Stimulated activated effector memory CD8-positive, alpha-beta T cell treated with anti-CD3 and anti-CD28 coated beads, Interleukin-12 subunit alpha, Interleukin-12 subunit beta, amount 100 ng/mL, for 72 hours (primary cell): ENCODE data around the gene MSLN.
A peak's percentile ranks its signal among the peaks of the same experiment; 100 is the strongest.

ENCODE experiments used
- ATAC-seq: fragments of 150-1000 bp; cut with Tn5 transposase; 2 replicates; pipeline ENCODE4 v1.10.0; 2021
- DNase-seq, 2 donors: peaks; one replicate each; pipeline ENCODE4 v3.0.0; 2021 to 2022; ENCODE audit warnings: low spot score in 2 of 2
- H3K27ac Mint-ChIP-seq: one replicate; pipeline ENCODE4 v1.8.0; 2022; ENCODE audit warnings: mild to moderate bottlenecking, mixed read lengths
- H3K36me3 Mint-ChIP-seq: one replicate; pipeline ENCODE4 v1.8.0; 2022; ENCODE audit warnings: mild to moderate bottlenecking, mixed read lengths
- H3K4me1 Mint-ChIP-seq: one replicate; pipeline ENCODE4 v1.8.0; 2022; ENCODE audit warnings: mixed read lengths
- H3K4me3 Mint-ChIP-seq: one replicate; pipeline ENCODE4 v1.8.0; 2022; ENCODE audit warnings: mild to moderate bottlenecking, mixed read lengths
- H3K9me3 Mint-ChIP-seq: one replicate; pipeline ENCODE4 v1.8.0; 2022; ENCODE audit warnings: mixed read lengths

The MSLN gene

DNA sequence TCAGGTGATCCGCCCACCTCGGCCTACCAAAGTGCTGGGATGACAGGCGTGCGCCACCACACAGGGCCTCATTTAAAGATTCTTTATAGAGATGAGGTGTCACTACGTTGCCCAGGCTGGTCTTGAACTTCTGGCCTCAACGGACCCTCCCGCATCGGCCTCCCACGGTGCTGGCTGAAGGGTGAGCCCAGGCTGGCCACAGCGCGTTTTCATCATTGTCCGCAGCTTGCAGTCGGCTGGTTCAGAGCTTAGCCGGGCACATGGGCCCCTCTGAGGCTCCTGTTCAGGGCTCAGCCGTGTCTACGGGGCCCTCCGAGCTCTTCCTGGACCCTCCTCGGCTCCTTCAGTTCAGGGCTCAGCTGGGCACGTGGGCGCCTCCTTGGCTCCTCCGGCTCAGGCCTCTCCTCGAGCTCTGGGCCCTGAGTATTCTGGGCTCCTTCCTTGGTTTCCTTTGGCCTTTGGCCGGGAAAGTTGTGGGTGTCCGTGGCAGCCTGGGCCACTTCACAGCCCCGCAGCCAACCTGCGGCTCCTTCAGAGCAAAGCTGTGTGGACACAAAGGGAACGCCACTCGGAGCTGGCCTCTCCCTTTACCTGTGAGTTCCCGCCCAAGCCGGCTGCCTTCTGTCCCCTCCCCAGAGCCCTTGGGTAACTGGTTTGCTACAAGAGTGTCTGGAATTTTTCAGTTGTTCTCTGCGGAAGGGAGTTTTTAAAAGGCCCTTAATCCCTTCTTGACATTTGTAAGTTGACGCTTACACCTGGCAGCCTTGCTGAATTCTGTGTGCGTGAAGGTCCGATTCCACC lies 1.2 kb upstream of the MSLN start:
- no peak for ATAC-seq
- no peaks in the 10 kb centered on the region for H3K36me3 Mint-ChIP-seq
- H3K9me3 Mint-ChIP-seq = no peaks in the 10 kb centered on the region
- DNase-seq = no peak
- H3K27ac Mint-ChIP-seq = no peak overlapping the region
- H3K4me3 Mint-ChIP-seq = no peak overlapping the region
- no peaks in the 10 kb centered on the region for H3K4me1 Mint-ChIP-seq

DNA sequence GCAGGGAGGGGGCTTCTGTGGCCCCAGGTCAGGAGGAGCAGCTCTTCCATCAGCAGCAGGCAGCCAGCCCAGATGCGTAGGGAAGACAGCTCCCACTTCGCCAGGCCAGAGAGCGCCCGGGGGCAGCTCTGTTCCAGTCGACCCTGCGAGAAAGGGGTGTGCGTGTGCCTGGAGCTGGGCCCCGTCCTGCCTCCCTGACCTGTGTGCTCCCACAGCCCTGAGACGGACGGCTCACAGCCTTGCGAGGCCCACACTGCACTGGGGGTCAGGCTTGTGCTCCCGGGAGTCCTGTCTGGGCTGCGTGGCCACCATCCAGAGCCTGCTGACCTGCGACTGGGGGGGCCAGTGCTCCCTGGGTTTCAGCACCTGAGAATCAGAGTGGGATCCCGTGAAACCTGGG lies 469 bp upstream of the MSLN start:
- DNase-seq = no peak
- Mint-ChIP-seq H3K27ac (no peak overlapping the region), H3K9me3 (no peaks in the 10 kb centered on the region), H3K4me1 (no peaks in the 10 kb centered on the region), H3K4me3 (no peak overlapping the region), H3K36me3 (no peaks in the 10 kb centered on the region)
- no peak for ATAC-seq

DNA sequence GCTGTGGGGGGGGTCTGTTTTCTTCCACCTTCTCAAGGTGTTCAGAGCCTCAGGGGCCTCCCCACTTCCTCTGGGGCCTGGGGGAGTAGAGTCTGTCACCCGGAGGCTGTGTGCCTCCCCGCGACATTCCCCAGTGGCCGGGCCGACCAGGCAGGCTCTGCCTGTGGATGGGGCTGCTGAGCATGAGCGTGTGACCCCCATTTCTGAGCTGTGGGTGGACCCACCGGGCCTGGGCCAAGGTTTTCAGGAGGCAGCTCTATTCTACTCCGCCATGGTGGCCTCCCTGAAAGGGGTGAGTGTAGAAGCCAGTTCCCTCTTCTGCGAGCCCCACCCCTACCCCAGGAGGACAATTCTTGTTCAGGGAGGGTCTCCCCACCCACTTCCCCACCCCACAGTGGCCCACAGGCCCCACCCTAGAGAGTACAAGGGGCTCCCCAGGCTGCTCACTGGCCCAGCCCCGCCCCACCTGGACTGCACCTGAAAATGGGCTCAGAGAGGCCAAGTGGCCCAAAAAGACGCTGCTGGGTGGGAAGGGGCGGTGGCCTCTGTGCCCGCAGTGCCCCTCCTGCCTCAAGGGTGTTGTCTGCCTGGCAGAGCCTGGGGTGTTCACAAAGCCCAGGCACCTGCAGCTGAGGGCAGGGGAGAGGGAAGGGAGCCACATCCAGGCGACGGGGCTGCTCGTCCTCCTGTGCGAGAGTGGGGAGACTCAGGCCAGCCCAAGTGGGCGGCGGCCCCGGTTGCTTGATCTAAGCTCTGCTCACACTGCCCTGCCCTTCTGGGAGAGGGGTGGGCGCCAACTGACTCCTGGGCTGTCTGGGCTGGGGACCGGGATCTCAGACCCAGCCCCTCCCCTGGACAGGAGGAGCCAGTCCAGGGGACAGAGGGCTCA lies 1.3 kb downstream of the MSLN start:
- Mint-ChIP-seq H3K27ac (no peak overlapping the region), H3K4me3 (no peak overlapping the region), H3K4me1 (no peaks in the 10 kb centered on the region), H3K9me3 (no peaks in the 10 kb centered on the region), H3K36me3 (no peaks in the 10 kb centered on the region)
- no peak for DNase-seq
- no peak for ATAC-seq

DNA sequence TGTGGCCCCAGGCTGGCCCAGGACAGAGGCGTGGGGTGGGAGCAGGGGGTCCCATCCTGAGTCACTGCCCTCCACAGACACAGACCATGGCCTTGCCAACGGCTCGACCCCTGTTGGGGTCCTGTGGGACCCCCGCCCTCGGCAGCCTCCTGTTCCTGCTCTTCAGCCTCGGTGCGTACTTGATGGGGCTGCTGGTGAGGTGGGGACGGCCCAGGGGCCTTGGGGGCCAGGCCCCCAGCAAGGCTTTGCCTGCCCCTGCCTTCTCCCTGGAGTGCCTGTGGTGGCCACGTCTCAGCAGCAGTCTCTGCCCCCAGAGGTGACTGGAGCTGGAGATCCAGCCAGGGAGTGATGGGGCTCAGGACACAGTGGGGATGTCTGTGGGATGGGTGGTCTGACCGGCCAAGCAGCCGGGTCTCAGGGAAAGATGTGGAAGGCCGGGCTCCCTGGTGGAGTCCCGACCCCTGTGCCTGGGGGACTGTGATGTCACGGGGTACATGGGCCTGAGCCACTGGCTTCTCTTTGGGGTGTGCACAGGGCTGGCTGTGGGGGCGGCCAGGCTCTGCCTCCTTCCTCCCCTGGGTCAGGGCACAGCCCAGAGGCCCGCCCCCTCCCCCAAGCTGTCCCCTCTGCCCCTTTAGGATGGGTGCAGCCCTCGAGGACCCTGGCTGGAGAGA lies 2.2 kb downstream of the MSLN start:
- Mint-ChIP-seq H3K4me3 (no peak overlapping the region), H3K36me3 (no peaks in the 10 kb centered on the region), H3K9me3 (no peaks in the 10 kb centered on the region), H3K4me1 (no peaks in the 10 kb centered on the region), H3K27ac (no peak overlapping the region)
- ATAC-seq (peak; percentile 4), DNase-seq (no peak)

DNA sequence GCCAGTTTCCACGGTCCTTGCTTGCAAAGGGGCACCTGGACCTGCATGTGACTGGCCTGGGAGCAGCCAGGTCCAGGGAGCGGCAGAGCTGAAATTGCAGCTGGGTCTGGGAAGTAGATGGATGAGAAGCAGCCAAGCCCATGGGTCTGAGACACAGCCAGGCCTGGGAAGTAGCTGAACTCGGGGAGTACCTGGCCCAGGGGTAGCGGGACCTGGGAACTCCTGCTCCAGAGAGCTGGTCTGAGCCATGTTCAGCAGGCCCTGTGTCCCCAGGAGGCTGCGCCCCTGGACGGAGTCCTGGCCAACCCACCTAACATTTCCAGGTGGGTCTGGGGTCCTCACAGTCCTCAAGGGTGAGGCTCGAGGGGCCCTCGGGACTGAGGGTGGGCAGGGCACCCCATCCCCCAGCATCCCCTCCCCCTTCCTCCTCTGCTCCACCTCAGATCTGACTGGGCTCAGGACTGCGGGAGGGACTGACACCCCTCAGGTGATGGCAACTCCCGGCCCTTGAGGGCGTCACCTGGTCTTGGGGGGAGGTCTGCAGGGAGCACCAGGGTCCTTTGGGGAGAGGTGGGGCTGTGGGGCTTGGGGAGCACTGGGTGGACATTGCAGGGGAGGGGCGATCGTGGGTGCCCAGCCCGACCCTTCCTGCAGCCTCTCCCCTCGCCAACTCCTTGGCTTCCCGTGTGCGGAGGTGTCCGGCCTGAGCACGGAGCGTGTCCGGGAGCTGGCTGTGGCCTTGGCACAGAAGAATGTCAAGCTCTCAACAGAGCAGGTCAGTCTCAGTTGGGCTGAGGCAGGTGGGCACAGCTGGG lies 3.0 kb downstream of the MSLN start:
- Mint-ChIP-seq H3K9me3 (no peaks in the 10 kb centered on the region), H3K27ac (no peak overlapping the region), H3K4me1 (no peaks in the 10 kb centered on the region), H3K4me3 (no peak overlapping the region), H3K36me3 (no peaks in the 10 kb centered on the region)
- DNase-seq = no peak
- no peak for ATAC-seq

DNA sequence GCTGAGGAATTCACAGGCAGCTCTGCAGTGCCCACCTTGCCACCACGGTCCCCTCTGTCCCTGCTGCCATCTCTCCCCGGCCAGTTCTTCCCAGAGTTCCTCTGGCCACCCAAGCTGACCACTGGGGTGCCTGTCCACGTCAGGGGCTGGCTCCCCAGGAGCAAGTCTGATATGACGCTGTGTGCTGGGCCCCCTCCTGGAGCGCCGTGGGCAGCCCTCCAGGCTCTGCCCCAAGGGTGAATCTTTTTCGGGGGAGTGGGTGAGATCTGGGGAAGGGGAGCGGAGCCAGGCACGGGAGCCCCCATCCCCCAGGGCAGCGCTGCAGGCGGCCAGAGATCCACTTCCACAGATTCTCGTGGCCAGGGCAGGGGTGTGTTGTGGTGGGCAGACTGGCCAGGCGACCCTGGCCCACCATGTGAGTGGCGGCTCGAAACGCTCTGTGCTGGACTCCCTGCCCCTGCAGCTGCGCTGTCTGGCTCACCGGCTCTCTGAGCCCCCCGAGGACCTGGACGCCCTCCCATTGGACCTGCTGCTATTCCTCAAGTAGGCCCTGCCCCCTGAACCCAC lies 3.7 kb downstream of the MSLN start:
- DNase-seq (no peak), ATAC-seq (no peak)
- Mint-ChIP-seq H3K36me3 (no peaks in the 10 kb centered on the region), H3K4me1 (no peaks in the 10 kb centered on the region), H3K9me3 (no peaks in the 10 kb centered on the region), H3K4me3 (no peak overlapping the region), H3K27ac (no peak overlapping the region)

DNA sequence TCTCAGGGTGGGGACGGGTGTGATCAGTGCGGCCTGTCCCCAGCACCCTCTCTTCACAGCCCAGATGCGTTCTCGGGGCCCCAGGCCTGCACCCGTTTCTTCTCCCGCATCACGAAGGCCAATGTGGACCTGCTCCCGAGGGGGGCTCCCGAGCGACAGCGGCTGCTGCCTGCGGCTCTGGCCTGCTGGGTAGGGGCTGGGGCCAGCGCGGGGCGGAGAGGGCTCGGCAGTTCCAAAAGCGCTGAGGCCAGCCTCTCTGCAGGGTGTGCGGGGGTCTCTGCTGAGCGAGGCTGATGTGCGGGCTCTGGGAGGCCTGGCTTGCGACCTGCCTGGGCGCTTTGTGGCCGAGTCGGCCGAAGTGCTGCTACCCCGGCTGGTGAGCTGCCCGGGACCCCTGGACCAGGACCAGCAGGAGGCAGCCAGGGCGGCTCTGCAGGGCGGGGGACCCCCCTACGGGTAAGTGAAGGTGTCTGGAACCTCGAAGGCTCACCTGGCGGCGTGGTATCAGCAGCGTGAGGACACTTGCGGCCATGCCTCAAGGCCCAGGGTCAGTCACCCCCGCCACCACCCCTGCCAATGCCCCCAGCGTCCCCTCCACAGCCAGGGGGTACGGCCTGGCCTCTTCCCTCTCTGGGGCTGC lies 4.4 kb downstream of the MSLN start:
- DNase-seq (no peak), ATAC-seq (no peak)
- no peaks in the 10 kb centered on the region for H3K9me3 Mint-ChIP-seq
- H3K36me3 Mint-ChIP-seq = no peaks in the 10 kb centered on the region
- no peak overlapping the region for H3K27ac Mint-ChIP-seq
- no peaks in the 10 kb centered on the region for H3K4me1 Mint-ChIP-seq
- H3K4me3 Mint-ChIP-seq = no peak overlapping the region

DNA sequence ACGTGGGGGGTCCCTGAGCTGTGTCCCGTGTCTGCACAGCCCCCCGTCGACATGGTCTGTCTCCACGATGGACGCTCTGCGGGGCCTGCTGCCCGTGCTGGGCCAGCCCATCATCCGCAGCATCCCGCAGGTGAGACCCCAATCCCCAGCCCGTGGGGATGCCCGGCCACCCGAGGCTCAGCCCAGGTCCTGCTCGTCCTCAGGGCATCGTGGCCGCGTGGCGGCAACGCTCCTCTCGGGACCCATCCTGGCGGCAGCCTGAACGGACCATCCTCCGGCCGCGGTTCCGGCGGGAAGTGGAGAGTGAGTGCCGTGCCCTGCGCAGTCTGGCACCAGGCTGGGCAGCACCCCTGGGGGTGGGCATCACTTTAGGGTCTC lies 4.9 kb downstream of the MSLN start:
- no peak for DNase-seq
- Mint-ChIP-seq H3K36me3 (no peaks in the 10 kb centered on the region), H3K27ac (no peak overlapping the region), H3K4me1 (no peaks in the 10 kb centered on the region), H3K9me3 (no peaks in the 10 kb centered on the region), H3K4me3 (no peak overlapping the region)
- ATAC-seq = no peak

DNA sequence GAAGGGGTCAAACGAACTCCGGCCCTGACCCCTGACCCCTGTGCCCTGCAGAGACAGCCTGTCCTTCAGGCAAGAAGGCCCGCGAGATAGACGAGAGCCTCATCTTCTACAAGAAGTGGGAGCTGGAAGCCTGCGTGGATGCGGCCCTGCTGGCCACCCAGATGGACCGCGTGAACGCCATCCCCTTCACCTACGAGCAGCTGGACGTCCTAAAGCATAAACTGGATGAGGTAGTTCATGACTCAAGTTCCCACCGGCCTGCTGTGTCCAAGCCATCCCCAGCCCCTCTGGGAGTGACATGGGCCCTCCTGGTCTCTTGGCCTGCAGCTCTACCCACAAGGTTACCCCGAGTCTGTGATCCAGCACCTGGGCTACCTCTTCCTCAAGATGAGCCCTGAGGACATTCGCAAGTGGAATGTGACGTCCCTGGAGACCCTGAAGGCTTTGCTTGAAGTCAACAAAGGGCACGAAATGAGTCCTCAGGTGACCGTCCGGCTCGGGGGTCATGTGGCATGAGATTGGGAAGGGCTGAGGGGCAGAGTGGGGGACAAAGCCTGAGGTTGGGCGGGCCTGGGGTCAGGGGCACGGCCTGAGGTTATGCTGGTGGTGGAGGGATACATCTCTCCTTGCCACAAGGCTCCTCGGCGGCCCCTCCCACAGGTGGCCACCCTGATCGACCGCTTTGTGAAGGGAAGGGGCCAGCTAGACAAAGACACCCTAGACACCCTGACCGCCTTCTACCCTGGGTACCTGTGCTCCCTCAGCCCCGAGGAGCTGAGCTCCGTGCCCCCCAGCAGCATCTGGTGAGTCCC lies 5.7 kb downstream of the MSLN start:
- H3K36me3 Mint-ChIP-seq = no peaks in the 10 kb centered on the region
- H3K4me1 Mint-ChIP-seq = no peaks in the 10 kb centered on the region
- no peak overlapping the region for H3K27ac Mint-ChIP-seq
- no peak for DNase-seq
- ATAC-seq = no peak
- no peaks in the 10 kb centered on the region for H3K9me3 Mint-ChIP-seq
- H3K4me3 Mint-ChIP-seq = no peak overlapping the region

DNA sequence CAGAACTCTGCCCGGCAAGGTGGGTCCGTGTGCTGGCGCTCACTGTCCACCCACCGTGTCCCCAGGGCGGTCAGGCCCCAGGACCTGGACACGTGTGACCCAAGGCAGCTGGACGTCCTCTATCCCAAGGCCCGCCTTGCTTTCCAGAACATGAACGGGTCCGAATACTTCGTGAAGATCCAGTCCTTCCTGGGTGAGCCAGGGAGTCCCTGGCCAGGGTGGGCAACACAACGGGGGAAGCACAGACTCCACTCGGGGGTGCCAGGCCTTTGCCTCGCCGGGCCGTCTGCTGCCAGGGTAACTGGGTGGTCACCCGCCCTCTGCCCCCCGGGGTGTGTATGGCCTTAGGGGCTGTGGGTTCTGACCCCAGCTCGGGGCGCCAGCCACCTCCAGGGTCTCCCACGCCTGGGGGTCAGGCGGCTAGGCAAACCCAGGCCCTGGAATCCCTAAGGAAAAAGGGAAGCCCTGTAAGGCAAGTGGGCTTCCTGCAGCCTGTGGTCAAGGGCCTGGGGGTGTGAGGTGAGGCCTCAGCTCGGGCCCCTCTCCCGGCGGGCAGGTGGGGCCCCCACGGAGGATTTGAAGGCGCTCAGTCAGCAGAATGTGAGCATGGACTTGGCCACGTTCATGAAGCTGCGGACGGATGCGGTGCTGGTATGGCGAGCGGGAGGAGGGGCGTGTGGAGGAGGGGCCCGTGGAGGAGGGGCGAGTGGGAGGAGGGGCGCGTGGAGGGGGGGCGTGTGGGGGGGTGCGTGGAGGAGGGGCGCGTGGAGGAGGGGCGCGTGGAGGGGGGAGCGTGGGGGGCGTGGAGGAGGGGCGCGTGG lies 6.5 kb downstream of the MSLN start:
- H3K9me3 Mint-ChIP-seq = no peaks in the 10 kb centered on the region
- no peaks in the 10 kb centered on the region for H3K4me1 Mint-ChIP-seq
- no peak overlapping the region for H3K4me3 Mint-ChIP-seq
- DNase-seq (no peak), ATAC-seq (no peak)
- H3K27ac Mint-ChIP-seq = no peak overlapping the region
- H3K36me3 Mint-ChIP-seq = no peaks in the 10 kb centered on the region

DNA sequence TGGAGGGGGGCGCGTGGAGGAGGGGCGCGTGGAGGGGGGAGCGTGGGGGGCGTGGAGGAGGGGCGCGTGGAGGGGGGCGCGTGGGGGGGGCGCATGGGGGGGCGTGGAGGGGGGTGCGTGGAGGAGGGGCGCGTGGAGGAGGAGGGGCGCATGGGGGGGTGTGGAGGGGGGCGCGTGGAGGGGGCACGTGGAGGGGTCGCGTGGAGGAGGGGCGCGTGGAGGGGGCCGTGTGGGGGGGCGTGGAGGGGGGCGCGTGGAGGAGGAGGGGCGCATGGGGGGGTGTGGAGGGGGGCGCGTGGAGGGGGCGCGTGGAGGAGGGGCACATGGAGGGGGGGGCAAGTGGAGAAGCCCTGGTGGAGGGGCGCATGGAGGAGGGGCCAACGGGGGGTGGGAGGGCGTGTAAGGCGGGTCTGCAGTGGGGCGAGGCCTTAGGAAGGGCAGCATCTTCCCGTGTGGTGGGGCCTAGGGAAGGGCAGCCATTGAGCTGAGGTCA lies 7.3 kb downstream of the MSLN start:
- no peak overlapping the region for H3K27ac Mint-ChIP-seq
- no peaks in the 10 kb centered on the region for H3K9me3 Mint-ChIP-seq
- no peak overlapping the region for H3K4me3 Mint-ChIP-seq
- no peaks in the 10 kb centered on the region for H3K36me3 Mint-ChIP-seq
- ATAC-seq = no peak
- DNase-seq = no peak
- no peaks in the 10 kb centered on the region for H3K4me1 Mint-ChIP-seq

DNA sequence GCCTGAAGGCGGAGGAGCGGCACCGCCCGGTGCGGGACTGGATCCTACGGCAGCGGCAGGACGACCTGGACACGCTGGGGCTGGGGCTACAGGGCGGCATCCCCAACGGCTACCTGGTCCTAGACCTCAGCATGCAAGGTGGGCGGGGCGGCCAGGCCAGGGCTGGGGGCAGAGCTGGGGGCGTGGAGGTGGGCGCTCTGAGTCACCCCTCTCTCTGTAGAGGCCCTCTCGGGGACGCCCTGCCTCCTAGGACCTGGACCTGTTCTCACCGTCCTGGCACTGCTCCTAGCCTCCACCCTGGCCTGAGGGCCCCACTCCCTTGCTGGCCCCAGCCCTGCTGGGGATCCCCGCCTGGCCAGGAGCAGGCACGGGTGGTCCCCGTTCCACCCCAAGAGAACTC lies 7.9 kb downstream of the MSLN start:
- Mint-ChIP-seq H3K4me3 (no peak overlapping the region), H3K4me1 (no peaks in the 10 kb centered on the region), H3K27ac (no peak overlapping the region), H3K9me3 (no peaks in the 10 kb centered on the region), H3K36me3 (no peaks in the 10 kb centered on the region)
- DNase-seq = no peak
- ATAC-seq = no peak

DNA sequence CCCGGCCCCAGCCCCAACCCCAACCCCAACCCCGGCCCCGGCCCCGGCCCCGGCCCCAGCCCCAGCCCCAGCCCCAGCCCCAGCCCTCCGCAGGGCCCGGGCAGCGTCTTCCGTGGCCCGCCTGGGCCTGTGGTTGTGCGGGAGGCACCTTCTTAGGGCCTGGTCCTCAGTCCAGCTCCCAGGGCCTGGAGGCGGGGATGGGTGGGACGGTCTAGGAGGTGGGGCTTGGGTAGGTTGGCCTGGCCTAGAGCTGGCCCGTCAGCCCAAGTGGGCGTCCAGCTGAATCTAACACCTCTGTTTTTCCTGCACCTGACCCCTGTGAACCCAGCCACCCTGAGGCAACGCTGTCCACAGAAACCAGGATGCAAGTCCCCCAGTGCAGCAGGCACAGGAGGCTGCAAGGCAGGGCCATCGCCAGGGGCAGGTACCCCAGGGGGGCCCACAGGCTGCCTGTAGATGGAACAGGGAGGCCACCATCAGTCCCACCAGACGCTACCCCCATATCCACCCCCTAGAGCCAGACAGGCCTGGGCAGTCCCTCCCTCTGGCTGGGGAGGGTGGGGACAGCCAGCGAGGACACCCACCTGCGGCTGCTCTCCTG lies 8.8 kb downstream of the MSLN start:
- H3K9me3 Mint-ChIP-seq = no peaks in the 10 kb centered on the region

More for the DNA sequence above, 8.8 kb downstream of the MSLN start:
- Mint-ChIP-seq H3K36me3 (no peaks in the 10 kb centered on the region), H3K4me1 (no peaks in the 10 kb centered on the region), H3K27ac (no peak overlapping the region), H3K4me3 (no peak overlapping the region)
- ATAC-seq = no peak
- no peak for DNase-seq
